GM19023 (cell line): Measurements from ENCODE around the gene BZW1.

Experiments used
- ATAC-seq: cut with Tn5 transposase; IDR thresholded peaks from one replicate; pipeline ENCODE4 v1.9.1; 2021; ENCODE audit warnings: mild to moderate bottlenecking, moderate library complexity; ENCODE audit not compliant: unreplicated experiment

BZW1 gene

GRCh38 chr2:200829258-200829655 lies 17.5 kb downstream of the BZW1 start:
- no peak for ATAC-seq

- no peak for ATAC-seq
Measured at GRCh38 chr2:200834701-200835100, 23.0 kb downstream of the BZW1 start.

- ATAC-seq: no peak
Measured at GRCh38 chr2:200839513-200839912, 27.8 kb downstream of the BZW1 start.

GRCh38 chr2:200843993-200844948 lies 32.6 kb downstream of the BZW1 start:
- ATAC-seq: no peak

- ATAC-seq: no peak
Measured at GRCh38 chr2:200845194-200845593, 33.5 kb downstream of the BZW1 start.

- ATAC-seq: no peak
Measured at GRCh38 chr2:200845669-200846325, 34.1 kb downstream of the BZW1 start.

- ATAC-seq: no peak
Measured at GRCh38 chr2:200847269-200847668, 35.6 kb downstream of the BZW1 start.

- ATAC-seq: no peak
Measured at GRCh38 chr2:200847939-200848338, 36.2 kb downstream of the BZW1 start.

- ATAC-seq: no peak
Measured at GRCh38 chr2:200850512-200851256, 39.0 kb downstream of the BZW1 start.

GRCh38 chr2:200851398-200852248 lies 39.9 kb downstream of the BZW1 start:
- ATAC-seq: no peak

- ATAC-seq: no peak
Measured at GRCh38 chr2:200852605-200853004, 40.9 kb downstream of the BZW1 start.

GRCh38 chr2:200856806-200857205 lies 45.1 kb downstream of the BZW1 start:
- no peak for ATAC-seq

GRCh38 chr2:200860092-200860795 lies 48.5 kb downstream of the BZW1 start:
- ATAC-seq: no peak

- ATAC-seq: no peak
Measured at GRCh38 chr2:200861617-200862155, 50.0 kb downstream of the BZW1 start.

- no peak for ATAC-seq
Measured at GRCh38 chr2:200862532-200863000, 50.9 kb downstream of the BZW1 start.

- peak; percentile 1 for ATAC-seq
Measured at GRCh38 chr2:200863782-200864175, 52.1 kb downstream of the BZW1 start.

GRCh38 chr2:200864176-200865034 lies 52.7 kb downstream of the BZW1 start, which contains the start of gene CLK1:
Gene CLK1 (minus strand): TSS chr2:200864658. CDS start chr2:200861862, 2,796 bp downstream.
- ATAC-seq: peak; percentile 89

GRCh38 chr2:200869014-200869413 lies 57.3 kb downstream of the BZW1 start:
- no peak for ATAC-seq
